HG02571 (cell line): ENCODE results near the gene ILRUN.
"Not testable (repeated sequence)": the region's sequence is repeated elsewhere in the genome, so short reads cannot be mapped to it uniquely, and the experiment has no call there.

Source experiments
- ATAC-seq: cut with Tn5 transposase; IDR thresholded peaks from one replicate; pipeline ENCODE4 v1.9.1; 2021; ENCODE audit warnings: mild to moderate bottlenecking, moderate library complexity; ENCODE audit not compliant: unreplicated experiment

Gene ILRUN

GRCh38 chr6:34667481-34668238 is 28.9 kb downstream of the ILRUN start:
- ATAC-seq = no peak

DNA sequence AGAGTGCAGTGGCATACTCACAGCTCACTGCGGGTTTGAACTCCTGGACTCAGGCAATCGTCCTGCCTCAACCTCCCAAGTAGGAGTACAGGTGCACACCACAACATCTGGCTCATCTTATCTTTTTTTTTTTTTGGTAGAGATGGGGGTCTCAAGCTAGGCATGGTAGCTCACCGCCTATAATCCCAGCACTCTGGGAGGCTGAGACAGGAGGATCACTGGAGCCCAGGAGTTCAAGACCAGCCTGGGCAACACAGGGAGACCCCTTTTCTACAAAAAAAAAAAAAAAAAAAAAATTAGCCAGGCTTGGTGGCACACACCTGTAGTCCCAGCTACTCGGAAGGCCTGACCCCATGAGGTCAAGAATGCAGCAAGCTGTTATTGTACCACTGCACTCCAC is 31.5 kb downstream of the ILRUN start:
- no peak for ATAC-seq

DNA sequence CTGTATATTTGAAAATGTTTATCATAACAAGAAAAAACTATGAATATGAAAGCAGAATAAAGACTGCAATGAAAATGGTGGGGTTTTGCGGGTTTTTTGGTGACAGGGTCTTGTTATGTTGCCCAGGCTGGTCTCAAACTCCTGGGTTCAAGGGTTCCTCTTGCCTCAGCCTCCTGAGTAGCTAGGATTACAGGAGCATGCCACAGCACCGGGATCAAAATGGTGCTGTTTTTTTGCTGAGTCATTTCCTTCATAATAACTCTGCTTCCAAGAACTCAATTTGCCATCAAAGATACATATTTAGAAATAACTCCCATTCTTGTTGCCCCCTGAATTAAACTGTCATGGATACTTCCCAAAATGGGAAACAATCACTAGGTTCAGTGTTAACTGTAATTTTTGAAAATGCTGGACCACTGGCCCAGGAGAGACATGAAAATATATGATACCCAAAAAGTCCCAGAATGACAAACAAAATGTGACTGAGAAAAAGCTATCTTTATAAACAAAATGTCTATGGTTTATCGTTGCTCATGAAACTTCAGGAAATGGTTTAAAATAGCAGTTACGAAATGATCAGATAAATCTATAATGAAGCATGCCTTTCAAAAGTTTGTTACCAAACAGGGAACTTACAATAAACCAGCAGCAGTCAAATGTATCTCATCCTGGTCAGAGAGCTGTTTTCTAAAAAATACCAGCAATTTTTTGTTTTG is 32.2 kb downstream of the ILRUN start:
- ATAC-seq = no peak

GRCh38 chr6:34663831-34664255 is 32.7 kb downstream of the ILRUN start:
- ATAC-seq = no peak

DNA sequence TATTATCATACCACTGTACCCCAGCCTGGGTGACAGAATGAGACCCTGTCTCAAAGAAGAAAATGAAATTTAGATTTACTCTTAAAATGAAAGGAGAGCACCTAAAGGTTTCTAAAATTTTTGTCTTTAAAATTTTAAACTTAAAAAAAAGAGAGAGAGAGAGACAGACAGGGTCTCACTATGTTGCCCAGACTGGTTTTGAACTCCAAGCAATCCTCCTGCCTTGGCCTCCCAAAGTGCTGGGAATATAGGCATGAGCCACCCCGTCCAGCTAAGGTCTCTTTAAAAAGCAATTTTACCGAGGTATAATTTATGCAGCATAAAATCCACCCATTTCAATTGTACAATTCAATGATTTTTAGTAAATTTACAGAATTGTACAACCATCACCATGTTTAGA is 33.2 kb downstream of the ILRUN start:
- ATAC-seq = no peak

GRCh38 chr6:34661357-34661756 is 35.2 kb downstream of the ILRUN start:
- no peak for ATAC-seq

DNA sequence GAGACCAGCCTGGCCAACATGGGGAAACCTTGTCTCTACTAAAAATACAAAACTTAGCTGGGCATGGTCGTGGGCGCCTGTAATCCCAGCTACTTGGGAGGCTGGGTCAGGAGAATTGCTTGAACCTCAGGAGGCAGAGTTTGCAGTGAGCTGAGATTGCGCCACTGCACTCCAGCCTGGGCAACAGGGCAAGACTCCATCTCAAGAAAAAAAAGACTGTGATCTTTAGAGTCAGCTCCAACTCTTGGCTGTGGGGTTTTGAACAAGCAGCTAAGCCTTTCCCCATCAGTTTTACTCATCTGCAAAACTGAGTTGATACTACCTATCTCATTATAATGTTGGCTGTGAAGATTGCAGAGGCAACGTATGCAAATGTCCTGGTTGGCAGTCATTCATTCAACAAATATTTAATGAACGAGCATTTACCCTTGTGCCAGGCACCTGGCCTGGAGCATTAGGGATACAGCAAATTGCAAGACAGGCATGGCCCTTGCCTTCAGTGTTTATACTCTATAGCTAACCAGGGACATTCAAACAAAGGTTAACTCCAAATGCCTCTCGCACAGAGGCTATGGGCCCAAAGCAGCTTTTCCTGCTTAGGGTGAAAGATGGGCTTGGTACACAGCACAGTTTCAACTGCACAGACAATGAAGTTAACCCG is 37.8 kb downstream of the ILRUN start:
- ATAC-seq = no peak

DNA sequence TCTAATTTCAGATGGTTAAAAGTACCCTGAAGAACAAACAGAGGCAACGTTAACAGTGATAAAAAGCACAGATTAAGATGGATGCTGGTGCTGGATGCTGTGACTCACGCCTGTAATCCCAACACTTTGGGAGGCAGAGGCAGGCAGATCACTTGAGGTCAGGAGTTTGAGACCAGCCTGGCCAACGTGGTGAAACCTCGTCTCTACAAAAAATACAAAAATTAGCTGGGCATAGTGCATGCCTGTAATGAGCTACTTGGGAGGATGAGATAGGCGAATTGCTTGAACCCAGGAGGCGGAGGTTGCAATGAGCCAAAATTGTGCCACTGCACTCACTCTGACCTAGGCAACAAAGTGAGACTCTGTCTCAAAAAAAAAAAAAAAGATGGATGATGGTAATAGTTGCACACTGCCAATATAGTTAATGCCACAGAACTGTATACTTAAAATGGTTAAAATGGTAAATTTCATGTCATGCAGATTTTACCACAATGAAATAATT is 38.5 kb downstream of the ILRUN start:
- not testable (repeated sequence) for ATAC-seq

GRCh38 chr6:34657307-34657978 is 39.1 kb downstream of the ILRUN start:
- ATAC-seq = no peak

DNA sequence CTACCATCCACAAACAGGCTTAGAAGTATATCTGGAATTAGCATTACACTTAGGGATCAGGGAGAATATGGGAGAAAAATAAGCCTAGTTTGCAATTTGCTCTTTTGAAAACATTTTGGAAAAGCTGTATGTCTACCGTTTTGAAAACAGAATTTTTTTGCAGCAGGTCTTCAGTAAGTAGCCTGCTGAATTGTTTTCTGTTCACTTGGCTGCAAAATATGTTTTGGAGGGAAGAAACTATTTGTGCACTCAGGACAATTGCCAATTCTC is 39.6 kb downstream of the ILRUN start:
- no peak for ATAC-seq

- peak; percentile 89 for ATAC-seq
These were observed 40.1 kb downstream of the ILRUN start for GRCh38 chr6:34656378-34657036.

DNA sequence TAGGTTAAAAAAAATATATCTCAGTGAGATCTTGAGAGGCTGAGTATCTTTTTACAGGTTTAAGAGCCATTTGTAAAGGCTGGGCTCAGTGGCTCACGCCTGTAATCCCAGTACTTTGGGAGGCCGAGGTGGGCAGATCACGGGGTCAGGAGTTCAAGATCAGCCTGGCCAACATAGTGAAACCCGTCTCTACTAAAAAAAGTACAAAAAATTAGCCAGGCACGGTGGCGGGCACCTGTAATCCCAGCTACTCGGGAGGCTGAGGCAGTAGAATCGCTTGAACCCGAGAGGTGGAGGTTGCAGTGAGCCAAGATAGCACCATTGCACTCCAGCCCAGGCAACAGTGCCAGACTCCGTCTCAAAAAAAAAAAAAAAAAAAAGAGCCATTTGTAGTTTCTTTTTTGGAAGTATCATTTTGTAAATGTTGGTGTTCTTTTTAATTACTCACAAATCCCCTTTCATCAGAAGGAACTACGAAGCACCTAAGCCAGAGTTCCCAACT is 40.6 kb downstream of the ILRUN start:
- not testable (repeated sequence) for ATAC-seq

- ATAC-seq = no peak
These were observed 42.4 kb downstream of the ILRUN start for GRCh38 chr6:34654061-34654710.

GRCh38 chr6:34652263-34652662 is 44.3 kb downstream of the ILRUN start:
- no peak for ATAC-seq

GRCh38 chr6:34650823-34651222 is 45.7 kb downstream of the ILRUN start:
- no peak for ATAC-seq

DNA sequence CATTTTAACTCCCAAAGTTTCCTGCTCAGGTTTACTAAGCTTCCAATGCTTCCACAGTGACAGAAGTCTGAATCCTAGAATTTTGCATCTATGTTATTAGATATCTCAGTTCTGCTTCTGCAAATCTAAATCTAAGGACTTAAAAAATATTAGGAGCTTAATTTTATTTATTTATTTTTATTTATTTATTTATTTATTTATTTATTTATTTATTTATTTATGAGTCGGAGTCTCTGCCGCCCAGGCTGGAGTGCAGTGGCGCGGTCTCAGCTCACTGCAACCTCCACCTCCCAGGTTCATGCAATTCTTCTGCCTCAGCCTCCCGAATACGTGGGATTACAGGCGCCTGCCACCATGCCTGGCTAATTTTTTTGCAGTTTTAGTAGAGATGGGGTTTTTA is 46.3 kb downstream of the ILRUN start:
- not testable (repeated sequence) for ATAC-seq

- no peak for ATAC-seq
These were observed 47.8 kb downstream of the ILRUN start for GRCh38 chr6:34648806-34649205.
